Stimulated activated CD4-positive, alpha-beta T cell treated with anti-CD3 and anti-CD28 coated beads, Interleukin-4, amount 100 ng/mL, for 4 hours (primary cell): ENCODE measurements around the gene LDHAL6A.
"Not testable (repeated sequence)": the region's sequence is repeated elsewhere in the genome, so short reads cannot be mapped to it uniquely, and the experiment has no call there.

Experiments used
- DNase-seq, 2 experiments: peaks; one replicate each; pipeline ENCODE4 v3.0.0-alpha.2; 2020

The LDHAL6A gene

GRCh38 chr11:18455686-18456372 lies at the start of gene LDHAL6A:
LDHAL6A (plus strand) TSS chr11:18455856; CDS start chr11:18456681, 825 bp downstream.
- DNase-seq: peak in 1 of 2 experiments; percentile 1

- not testable (repeated sequence) for DNase-seq
These were observed 48.3 kb upstream of the LDHAL6A start for GRCh38 chr11:18407400-18407799.

- no peak for DNase-seq
These were observed 46.9 kb upstream of the LDHAL6A start for GRCh38 chr11:18408558-18409291.

- DNase-seq: no peak
These were observed 39.2 kb upstream of the LDHAL6A start for GRCh38 chr11:18416459-18416858.

GRCh38 chr11:18419040-18419439 lies 36.6 kb upstream of the LDHAL6A start:
- no peak for DNase-seq

- no peak for DNase-seq
These were observed 35.6 kb upstream of the LDHAL6A start for GRCh38 chr11:18420067-18420466.

- no peak for DNase-seq
These were observed 28.4 kb upstream of the LDHAL6A start for GRCh38 chr11:18427240-18427639.

- DNase-seq: no peak
These were observed 26.3 kb upstream of the LDHAL6A start for GRCh38 chr11:18429332-18429731.

GRCh38 chr11:18438691-18439090 lies 17.0 kb upstream of the LDHAL6A start:
- DNase-seq: no peak

GRCh38 chr11:18449251-18449650 lies 6.4 kb upstream of the LDHAL6A start:
- DNase-seq: no peak

GRCh38 chr11:18452927-18453326 lies 2.7 kb upstream of the LDHAL6A start:
- DNase-seq: no peak

- no peak for DNase-seq
These were observed 1.8 kb downstream of the LDHAL6A start for GRCh38 chr11:18457450-18457849.

- DNase-seq: no peak
These were observed 4.0 kb downstream of the LDHAL6A start for GRCh38 chr11:18459634-18460033.

- no peak for DNase-seq
These were observed 6.3 kb downstream of the LDHAL6A start for GRCh38 chr11:18461909-18462308.

- no peak for DNase-seq
These were observed 7.8 kb downstream of the LDHAL6A start for GRCh38 chr11:18463439-18463838.

- DNase-seq: no peak
These were observed 10.7 kb downstream of the LDHAL6A start for GRCh38 chr11:18466402-18466801.

GRCh38 chr11:18468059-18468458 lies 12.4 kb downstream of the LDHAL6A start:
- DNase-seq: no peak

- DNase-seq: no peak
These were observed 13.3 kb downstream of the LDHAL6A start for GRCh38 chr11:18468961-18469360.

- no peak for DNase-seq
These were observed 16.3 kb downstream of the LDHAL6A start for GRCh38 chr11:18471995-18472394.

- no peak for DNase-seq
These were observed 16.9 kb downstream of the LDHAL6A start for GRCh38 chr11:18472587-18472986.

GRCh38 chr11:18479063-18479462 lies 23.4 kb downstream of the LDHAL6A start:
- DNase-seq: no peak

GRCh38 chr11:18485913-18486528 lies 30.4 kb downstream of the LDHAL6A start:
- no peak for DNase-seq

- no peak for DNase-seq
These were observed 34.7 kb downstream of the LDHAL6A start for GRCh38 chr11:18490319-18490718.
